Measurements from ENCODE around the gene CRHR2.

Gene CRHR2

DNA sequence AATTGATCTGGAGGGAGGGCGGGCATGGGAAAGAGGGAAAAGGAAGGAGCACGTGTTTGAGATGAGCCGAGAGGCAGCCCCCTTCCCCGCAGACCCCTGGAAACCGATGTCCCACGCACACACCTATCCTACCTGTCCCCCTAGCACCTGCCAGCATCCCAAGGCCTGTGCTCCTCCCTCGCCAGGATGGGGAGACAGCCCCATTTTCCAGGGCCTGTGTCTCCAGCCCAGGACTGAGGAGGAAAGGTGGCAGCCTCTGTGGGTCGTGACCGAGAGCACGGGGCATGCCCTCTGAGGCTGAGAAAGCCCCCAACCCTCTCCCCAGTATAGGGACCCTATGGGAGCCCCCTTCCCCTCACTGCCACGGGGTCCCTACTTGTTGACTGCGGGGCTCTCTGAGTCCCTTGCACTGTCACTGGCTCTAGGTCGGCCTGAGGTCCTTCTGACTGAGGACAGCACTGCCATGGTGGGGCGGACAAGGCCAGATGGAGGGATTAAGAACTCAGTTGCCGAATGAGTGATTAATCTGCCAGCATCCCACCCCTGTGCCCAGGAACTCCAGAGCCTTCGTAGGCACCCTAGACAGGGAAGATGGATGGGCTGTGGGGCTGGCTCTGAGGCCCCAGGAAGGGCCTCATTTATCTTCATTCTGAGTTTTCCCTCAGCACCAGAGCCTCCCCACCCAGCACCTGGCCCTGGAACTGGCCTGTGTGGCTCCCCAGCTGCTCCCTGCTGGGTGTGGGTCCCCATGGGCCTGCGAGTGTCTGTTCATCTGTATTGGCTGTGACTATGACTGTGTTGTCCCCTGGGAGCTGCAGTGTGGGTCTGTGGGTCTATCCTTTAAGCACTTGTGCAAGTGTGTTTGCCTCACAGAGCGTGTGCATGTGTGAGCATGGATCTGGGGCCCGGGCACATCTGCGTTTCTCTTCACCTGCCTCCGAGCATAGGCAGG lies 26.0 kb downstream of the CRHR2 start:
- TF ChIP-seq, protein P1, sequence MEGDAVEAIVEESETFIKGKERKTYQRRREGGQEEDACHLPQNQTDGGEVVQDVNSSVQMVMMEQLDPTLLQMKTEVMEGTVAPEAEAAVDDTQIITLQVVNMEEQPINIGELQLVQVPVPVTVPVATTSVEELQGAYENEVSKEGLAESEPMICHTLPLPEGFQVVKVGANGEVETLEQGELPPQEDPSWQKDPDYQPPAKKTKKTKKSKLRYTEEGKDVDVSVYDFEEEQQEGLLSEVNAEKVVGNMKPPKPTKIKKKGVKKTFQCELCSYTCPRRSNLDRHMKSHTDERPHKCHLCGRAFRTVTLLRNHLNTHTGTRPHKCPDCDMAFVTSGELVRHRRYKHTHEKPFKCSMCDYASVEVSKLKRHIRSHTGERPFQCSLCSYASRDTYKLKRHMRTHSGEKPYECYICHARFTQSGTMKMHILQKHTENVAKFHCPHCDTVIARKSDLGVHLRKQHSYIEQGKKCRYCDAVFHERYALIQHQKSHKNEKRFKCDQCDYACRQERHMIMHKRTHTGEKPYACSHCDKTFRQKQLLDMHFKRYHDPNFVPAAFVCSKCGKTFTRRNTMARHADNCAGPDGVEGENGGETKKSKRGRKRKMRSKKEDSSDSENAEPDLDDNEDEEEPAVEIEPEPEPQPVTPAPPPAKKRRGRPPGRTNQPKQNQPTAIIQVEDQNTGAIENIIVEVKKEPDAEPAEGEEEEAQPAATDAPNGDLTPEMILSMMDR (IDR thresholded peaks at IDR 0.05; ENCODE audit: low read depth, low read length) = no peak
- H3K4me3 ChIP-seq (ENCODE audit: low read depth, low read length) = no peak overlapping the region

DNA sequence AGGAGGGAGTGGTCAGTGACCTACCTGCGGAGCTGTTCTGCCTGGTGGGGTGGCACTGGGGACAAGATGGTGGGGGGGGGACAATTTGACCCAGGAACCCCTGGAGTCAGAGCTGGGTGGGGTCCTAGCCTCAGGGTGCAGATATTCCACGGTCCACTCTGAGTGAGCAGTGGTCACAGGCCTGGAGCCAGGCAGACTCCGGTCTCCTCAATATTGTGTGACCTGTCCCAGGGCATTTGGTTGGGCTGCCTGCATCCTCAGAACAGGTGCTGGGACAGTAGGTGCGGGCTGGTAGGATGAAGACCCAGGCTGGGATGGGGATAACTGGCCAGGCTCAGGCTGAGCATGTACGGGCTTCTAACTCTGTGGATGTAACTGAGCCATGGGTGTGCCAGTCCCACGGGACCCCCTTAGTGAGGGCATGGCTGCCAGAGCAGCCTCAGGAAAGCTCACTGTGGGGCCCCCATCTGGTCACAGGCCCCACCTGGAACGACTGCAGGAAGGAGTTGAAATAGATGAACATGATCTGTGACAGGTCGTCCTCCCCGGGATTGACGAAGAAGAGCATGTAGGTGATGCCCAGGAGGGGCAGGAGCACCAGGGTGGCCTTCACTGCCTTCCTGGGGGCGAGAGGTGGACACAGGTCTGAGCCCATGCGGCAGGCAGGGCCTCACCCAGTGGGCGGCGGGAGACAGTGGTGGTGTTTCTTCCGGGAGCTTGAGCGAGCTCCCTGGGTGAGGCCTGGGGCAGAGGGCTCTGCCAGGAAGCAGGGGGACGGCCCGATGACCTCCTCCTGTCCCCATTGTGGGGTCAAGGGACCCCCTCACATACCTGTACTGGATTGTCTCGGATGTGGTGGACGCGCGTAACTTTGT lies 26.9 kb downstream of the CRHR2 start:
- TF ChIP-seq, protein P1 (IDR thresholded peaks at IDR 0.05; ENCODE audit: low read depth, low read length) = no peak
- H3K4me3 ChIP-seq (ENCODE audit: low read depth, low read length) = no peak overlapping the region

DNA sequence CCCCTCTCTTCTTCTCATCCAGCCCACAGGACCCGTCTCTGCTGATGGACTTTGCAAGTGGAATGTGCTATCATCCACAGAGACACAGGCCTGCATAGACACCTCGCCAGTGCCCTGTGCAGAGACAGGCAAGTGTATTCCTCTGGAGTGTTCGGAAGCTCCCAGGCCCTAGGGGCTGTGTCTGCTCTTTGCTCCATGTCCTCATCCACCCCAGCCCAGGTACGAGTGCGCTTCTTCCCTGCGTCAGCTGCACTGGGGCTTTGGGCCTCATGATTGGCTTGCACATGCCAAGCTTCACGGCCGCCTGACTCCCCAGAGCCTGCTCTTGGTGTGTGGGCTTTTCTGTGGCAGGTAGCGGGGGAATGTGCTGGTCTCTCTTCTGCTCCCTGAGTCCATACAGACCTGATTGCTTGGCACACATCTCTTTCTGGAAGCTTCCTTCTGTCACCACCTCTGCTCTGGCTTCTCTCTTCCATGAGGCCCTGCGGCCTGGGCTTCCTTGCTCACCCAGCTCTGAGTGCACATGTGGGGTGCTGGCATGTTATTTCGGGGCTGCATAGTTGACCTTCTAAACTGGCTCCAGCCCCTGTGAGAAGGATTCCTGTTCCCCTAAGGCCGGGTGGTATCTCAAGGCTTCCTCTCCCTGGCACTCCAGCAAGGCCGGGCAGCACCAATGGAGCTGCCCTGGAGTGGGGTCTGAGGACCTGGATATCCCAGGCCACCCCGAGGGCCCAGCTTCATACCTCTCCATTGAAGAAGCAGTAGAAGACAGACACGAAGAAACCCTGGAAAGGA lies 27.8 kb downstream of the CRHR2 start:
- TF ChIP-seq, protein P1 (IDR thresholded peaks at IDR 0.05; ENCODE audit: low read depth, low read length) = no peak
- H3K4me3 ChIP-seq (ENCODE audit: low read depth, low read length) = no peak overlapping the region

DNA sequence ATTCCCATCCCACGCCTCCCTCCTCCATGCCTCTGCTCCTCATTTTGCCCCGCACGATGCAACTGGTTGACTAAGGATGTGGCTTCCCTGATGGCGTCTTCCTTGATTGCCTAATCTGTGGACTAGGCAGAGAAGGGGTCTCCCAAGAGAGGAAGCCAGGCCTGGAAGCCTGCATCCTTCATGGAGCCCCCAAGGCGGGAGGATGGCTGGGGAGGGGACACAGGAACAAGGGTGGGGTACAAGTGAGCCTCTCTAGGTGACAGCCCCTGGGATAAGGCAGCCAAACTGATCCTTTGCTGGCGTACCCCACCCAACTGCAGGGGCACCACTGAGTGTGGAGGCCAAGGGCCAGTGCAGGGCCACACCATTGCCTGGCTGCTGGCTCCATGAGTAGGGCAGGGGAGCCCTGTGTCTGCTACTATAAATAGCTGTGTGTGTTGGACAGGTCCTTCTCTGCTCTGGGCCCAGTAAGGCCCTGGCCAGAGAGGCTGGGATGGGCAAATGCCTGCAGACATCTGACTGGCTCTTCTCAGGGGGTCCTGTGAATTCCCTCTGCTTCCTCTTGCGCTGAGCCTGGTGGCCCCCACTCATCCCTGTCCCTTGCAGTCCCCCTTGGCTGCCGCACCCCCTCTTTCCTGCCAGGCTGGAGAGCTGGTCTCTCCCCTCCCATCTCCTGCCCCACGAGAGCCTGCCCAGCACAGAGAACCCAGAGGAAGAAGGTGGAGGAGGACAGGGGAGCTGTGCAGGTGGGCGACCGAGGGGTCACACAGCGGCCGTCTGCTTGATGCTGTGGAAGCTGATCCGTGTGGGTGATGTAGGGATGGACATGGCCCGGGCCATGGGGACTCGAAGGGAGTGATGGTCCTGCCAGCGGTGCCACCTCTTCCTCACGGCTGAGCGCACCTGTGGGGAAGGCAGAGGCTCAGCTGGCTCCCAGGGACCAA lies 29.3 kb downstream of the CRHR2 start:
- H3K4me3 ChIP-seq (ENCODE audit: low read depth, low read length) = no peak overlapping the region
- TF ChIP-seq, protein P1 (IDR thresholded peaks at IDR 0.05; ENCODE audit: low read depth, low read length) = no peak

DNA sequence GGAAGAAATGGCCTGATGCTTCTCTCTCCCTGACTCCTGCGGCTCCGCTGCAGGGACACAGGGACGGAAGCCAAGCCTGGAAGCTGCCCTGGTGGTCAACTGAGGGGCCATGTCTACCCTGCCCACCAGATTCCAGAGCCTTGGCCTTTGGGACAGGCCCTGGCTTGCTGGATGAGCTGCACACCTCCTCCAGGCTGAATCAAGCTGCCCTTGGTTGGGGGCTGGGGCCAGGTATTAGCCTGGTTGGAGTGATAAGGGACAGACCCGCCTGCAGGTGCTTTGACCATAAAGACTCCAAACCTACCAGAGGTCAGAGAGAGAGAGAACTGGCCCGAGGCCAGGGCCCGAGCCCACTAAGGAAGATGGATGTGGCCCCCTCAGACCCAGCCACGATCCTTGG lies 30.1 kb downstream of the CRHR2 start:
- TF ChIP-seq, protein P1 (IDR thresholded peaks at IDR 0.05; ENCODE audit: low read depth, low read length) = no peak
- no peak overlapping the region for H3K4me3 ChIP-seq (ENCODE audit: low read depth, low read length)

DNA sequence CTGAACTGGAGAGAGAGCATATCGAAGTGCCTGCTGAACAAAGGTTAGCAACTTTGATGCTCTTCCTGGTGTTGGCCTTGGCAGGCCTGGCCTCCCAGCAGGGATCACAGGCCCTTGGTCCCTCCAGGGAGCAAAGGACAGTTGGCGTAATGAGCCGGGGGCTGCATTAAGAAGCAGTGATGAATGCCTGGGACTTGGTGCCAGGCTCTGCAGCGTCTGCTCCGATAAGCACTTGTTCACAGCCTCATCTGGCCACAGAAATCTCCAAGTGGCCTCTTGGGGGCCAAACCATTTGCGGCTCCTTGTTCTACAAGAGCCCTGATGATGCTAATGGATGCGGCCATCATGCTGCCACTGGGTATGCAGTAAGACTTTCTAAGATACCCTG lies 31.8 kb downstream of the CRHR2 start:
- TF ChIP-seq, protein P1 (IDR thresholded peaks at IDR 0.05; ENCODE audit: low read depth, low read length) = no peak

More for the DNA sequence above, 31.8 kb downstream of the CRHR2 start:
- no peak overlapping the region for H3K4me3 ChIP-seq (ENCODE audit: low read depth, low read length)

Data from WI38 (cell line).